Colonic mucosa (tissue), 4 donors: ENCODE results near the gene ACSM3. TPM values are rescaled to one million over a fixed set of nuclear protein-coding genes. Genes with fewer than 3 reads are reported as not detected.

Experiments used
- DNase-seq: peaks from one replicate; pipeline ENCODE4 v3.0.0-alpha.2; 2020
- H3K27ac ChIP-seq: fragments of 200-600 bp; one replicate; pipeline ENCODE4 v1.8.0; 2021
- H3K27me3 ChIP-seq: fragments of 200-600 bp; one replicate; pipeline ENCODE4 v1.8.0; 2021
- H3K36me3 ChIP-seq: fragments of 200-600 bp; one replicate; pipeline ENCODE4 v1.8.0; 2021
- H3K4me1 ChIP-seq: fragments of 200-600 bp; one replicate; pipeline ENCODE4 v1.8.0; 2021; ENCODE audit warnings: mild to moderate bottlenecking
- H3K4me3 ChIP-seq: fragments of 200-600 bp; one replicate; pipeline ENCODE4 v1.8.0; 2021
- H3K9ac ChIP-seq, 2 donors: one replicate each; pipeline ENCODE4 v1.7.0; 2013; ENCODE audit warnings: control low read depth in 2 of 2, low read depth in 2 of 2, low read length in 2 of 2
- H3K9me3 ChIP-seq: fragments of 200-600 bp; one replicate; pipeline ENCODE4 v1.8.0; 2021
- intact Hi-C: fragments of 100-400 bp; cut with DNase I; formaldehyde crosslinking; loops from one replicate; pipeline ENCODE4 v1.14.1; 2022
- total RNA-seq, 2 donors: library from RNA; stranded (reverse); fragmentation: NEBNext Ultra II Directional in 1 of 2; extraction: Animal tissue kit (Norgen Biotek cat#: 25700) in 1 of 2; gene quantifications; one replicate each; pipeline ENCODE4 v1.2.1, GENCODE V29; 2021
- TF ChIP-seq, protein P1 (sequence below): fragments of 200-600 bp; IDR thresholded peaks from one replicate; pipeline ENCODE4 v1.8.0; 2022; ENCODE audit warnings: antibody characterized with exemption, mild to moderate bottlenecking
- donor health status: healthy.
- donor health status: DM: no; HTN: no; CAD: no.
- donor health status: DM: no; HTN: no; CAD: no.

ACSM3 gene
- total RNA-seq, 2 donors from 2014 or later: 34.9 to 42.8 TPM

DNA sequence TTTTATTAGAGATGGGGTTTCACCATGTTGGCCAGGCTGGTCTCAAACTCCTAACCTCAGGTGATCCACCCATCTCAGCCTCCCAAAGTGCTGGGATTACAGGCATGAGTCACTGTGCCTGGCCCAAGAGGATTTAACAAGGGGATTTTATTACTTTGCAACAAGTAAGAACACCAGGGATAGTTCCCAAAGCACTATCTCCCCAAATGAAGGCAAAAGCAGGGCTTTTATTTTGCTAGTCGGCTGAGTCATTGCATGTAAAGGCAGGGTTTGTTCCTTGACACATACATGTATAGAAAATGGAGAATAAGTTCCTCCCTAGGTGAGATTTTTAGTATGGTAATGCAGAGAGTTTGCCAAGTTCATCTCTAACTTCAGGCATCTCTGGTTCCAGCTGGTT is 66.6 kb downstream of the ACSM3 start:
- H3K27me3 ChIP-seq: no peaks in the 10 kb centered on the region

DNA sequence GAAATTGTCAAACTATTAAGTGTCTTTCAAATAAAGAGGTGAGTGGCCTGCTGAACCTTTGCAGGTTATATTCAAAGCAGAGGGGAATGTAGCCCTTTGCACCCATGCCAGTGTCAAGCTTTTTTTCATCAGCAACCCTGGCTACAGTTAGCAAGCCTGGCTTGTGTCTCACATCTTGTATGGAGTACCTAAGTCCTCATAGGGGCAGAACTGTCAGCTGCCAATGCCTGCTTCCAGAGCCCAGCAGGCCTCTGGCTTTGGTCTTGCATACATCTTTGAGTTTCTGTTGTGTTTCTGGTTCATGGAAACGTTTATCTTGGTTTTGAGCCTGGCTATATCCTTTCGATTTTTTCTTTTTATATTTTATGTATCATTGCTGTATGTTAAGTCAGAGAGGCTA is 69.3 kb downstream of the ACSM3 start:
- Histone ChIP-seq H3K4me1 (no peaks in the 10 kb centered on the region), H3K36me3 (no peaks in the 10 kb centered on the region), H3K9ac (no peak overlapping the region), H3K27ac (no peak overlapping the region), H3K9me3 (no peaks in the 10 kb centered on the region), H3K27me3 (no peaks in the 10 kb centered on the region), H3K4me3 (no peak overlapping the region)
- intact Hi-C loops: no loop called here
- TF ChIP-seq, protein P1, sequence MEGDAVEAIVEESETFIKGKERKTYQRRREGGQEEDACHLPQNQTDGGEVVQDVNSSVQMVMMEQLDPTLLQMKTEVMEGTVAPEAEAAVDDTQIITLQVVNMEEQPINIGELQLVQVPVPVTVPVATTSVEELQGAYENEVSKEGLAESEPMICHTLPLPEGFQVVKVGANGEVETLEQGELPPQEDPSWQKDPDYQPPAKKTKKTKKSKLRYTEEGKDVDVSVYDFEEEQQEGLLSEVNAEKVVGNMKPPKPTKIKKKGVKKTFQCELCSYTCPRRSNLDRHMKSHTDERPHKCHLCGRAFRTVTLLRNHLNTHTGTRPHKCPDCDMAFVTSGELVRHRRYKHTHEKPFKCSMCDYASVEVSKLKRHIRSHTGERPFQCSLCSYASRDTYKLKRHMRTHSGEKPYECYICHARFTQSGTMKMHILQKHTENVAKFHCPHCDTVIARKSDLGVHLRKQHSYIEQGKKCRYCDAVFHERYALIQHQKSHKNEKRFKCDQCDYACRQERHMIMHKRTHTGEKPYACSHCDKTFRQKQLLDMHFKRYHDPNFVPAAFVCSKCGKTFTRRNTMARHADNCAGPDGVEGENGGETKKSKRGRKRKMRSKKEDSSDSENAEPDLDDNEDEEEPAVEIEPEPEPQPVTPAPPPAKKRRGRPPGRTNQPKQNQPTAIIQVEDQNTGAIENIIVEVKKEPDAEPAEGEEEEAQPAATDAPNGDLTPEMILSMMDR: no peak
- no peak for DNase-seq

More for the DNA sequence above, 66.6 kb downstream of the ACSM3 start:
- intact Hi-C loops: no loop called here
- Histone ChIP-seq H3K4me3 (no peak overlapping the region), H3K9me3 (no peaks in the 10 kb centered on the region), H3K9ac (no peak overlapping the region), H3K36me3 (no peaks in the 10 kb centered on the region), H3K4me1 (no peaks in the 10 kb centered on the region), H3K27ac (no peak overlapping the region)
- TF ChIP-seq, protein P1: no peak
- DNase-seq: no peak

DNA sequence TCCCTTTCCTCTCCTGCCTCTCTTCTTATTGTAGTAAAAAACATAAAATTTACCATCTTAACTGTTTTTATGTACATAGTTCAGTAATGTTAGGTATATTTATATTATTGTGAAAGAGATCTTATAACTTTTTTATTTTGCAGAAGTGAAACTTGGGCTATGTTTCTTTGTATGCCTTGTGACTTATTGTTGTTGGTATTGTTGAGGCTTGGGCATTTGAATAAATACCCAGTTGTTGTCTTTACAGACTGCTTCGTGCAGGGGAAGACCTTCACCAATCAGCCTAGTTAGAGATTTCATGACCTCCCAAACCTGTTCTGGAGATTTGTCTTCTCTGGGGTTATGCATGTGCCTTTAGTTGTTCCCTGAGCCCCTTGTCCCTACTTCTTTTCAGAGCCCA is 74.4 kb downstream of the ACSM3 start:
- no peak overlapping the region for H3K27ac ChIP-seq
- TF ChIP-seq, protein P1: no peak
- no peaks in the 10 kb centered on the region for H3K27me3 ChIP-seq
- H3K9me3 ChIP-seq: no peaks in the 10 kb centered on the region
- DNase-seq: no peak
- no peaks in the 10 kb centered on the region for H3K36me3 ChIP-seq
- intact Hi-C loops: no loop called here
- H3K4me1 ChIP-seq: no peaks in the 10 kb centered on the region
- H3K4me3 ChIP-seq: no peak overlapping the region
- no peak overlapping the region for H3K9ac ChIP-seq

DNA sequence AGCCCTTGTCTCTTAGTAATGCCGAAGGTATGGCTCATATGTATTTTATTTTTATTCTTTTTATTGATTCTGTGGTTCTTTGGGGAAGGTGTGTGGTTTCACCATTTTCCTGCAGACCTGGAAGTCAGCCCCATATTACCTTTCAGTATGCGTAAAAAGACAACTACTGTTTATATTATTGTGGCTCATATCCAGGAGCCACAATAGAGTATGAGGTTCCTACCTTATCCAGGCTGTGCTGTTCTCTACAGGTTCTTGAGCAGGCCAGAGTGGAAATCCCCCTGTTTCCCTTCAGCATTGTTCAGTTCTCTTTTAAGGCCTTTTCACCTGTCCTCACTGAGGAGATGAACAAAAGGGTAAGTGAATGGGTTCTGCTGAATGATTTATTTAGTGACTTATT is 75.7 kb downstream of the ACSM3 start:
- H3K4me3 ChIP-seq: no peak overlapping the region
- no peak overlapping the region for H3K27ac ChIP-seq
- H3K9me3 ChIP-seq: no peaks in the 10 kb centered on the region
- no peak overlapping the region for H3K9ac ChIP-seq
- DNase-seq: no peak
- intact Hi-C loops: no loop called here
- TF ChIP-seq, protein P1: no peak
- H3K4me1 ChIP-seq: no peaks in the 10 kb centered on the region
- H3K27me3 ChIP-seq: no peaks in the 10 kb centered on the region
- no peaks in the 10 kb centered on the region for H3K36me3 ChIP-seq

DNA sequence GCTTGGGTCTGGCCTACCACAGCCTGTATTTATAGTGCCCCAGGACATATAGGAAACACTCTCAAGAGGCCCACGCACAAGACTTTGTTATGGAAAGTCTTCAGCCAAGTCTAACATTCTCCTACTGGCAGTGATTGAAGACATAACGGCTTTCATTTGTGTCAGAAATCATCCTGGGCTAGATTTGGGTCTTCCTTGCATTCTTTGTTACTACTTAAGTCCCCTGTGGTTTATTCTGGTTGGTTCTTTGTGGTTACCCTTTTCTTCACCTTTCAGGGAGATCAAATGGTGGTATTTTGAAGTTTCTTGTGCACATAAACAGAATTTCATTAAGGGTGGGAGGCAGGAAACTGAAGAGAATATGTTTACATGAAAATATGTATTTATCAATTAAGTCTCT is 80.2 kb downstream of the ACSM3 start:
- H3K27ac ChIP-seq: no peak overlapping the region
- H3K9ac ChIP-seq: no peak overlapping the region
- no peak overlapping the region for H3K4me3 ChIP-seq
- TF ChIP-seq, protein P1: no peak
- H3K27me3 ChIP-seq: no peaks in the 10 kb centered on the region
- no peaks in the 10 kb centered on the region for H3K36me3 ChIP-seq
- intact Hi-C loops: no loop called here
- DNase-seq: no peak
- no peaks in the 10 kb centered on the region for H3K9me3 ChIP-seq
- no peaks in the 10 kb centered on the region for H3K4me1 ChIP-seq

DNA sequence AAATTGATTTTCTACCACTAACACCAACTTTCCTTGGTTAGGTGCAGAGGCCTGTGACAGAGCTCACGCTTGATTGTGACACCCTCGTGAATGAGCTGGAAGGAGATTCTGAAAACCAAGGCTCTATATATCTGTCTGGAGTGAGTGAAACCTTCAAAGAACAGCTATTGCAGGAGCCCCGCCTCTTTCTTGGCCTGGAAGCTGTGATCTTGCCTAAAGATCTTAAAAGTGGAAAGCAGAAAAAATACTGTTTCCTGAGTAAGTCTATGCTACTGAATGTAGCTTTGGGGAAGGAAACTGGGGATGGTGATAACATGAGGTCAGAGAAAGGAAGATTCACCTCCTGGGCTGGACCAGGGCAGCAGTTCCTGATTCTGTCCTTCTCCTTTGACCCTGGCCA is 80.8 kb downstream of the ACSM3 start:
- H3K36me3 ChIP-seq: no peaks in the 10 kb centered on the region
- intact Hi-C loops: no loop called here
- DNase-seq: no peak
- H3K9ac ChIP-seq: no peak overlapping the region
- TF ChIP-seq, protein P1: no peak
- no peak overlapping the region for H3K27ac ChIP-seq
- no peak overlapping the region for H3K4me3 ChIP-seq
- H3K4me1 ChIP-seq: no peaks in the 10 kb centered on the region
- no peaks in the 10 kb centered on the region for H3K9me3 ChIP-seq
- H3K27me3 ChIP-seq: no peaks in the 10 kb centered on the region
